Upper lobe of left lung (tissue), 4 donors: ENCODE results near the gene DYNLL1.

ENCODE experiments used
- EP300 ChIP-seq, 4 donors: sonication (generic); formaldehyde crosslinking; IDR thresholded peaks; one replicate each; pipeline ENCODE4 v1.5.1; 2017; ENCODE audit warnings: antibody characterized with exemption in 4 of 4, control low read depth in 2 of 4
- POLR2A ChIP-seq, 4 donors: fragments of 450-650 bp; IDR thresholded peaks; one replicate each; pipeline ENCODE4 v1.5.1; 2016 to 2017; ENCODE audit warnings: antibody characterized with exemption in 4 of 4, mild to moderate bottlenecking in 2 of 4
- TF ChIP-seq, protein P1 (sequence below), 6 experiments: fragments of 450-650 bp in 4 of 6; fragments of 200-600 bp in 2 of 6; sonication (generic) in 2 of 6; IDR thresholded peaks; one replicate each; pipeline ENCODE4 v1.5.1; 2016 to 2019; ENCODE audit warnings: antibody characterized with exemption in 6 of 6

DNA sequence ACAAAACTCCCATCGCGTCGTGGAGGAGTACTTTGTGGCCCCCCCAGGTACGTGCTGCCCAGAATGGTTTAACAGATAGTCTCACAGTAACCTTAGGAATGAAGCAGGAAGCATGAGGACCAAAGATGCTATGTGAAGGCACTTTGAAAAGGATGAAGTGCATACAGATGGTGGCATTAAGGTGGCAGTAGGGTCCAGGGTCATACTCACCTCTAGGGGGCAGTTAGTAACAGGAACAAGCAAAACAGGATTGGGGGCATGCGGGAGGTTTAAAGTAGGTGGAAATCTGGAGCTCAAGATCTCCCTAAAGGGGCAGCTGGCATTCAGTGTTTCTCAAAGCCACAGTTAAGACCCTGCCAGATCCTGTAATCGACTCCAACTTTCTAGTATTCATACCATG, 38.8 kb upstream of the DYNLL1 start:
- TF ChIP-seq POLR2A (IDR thresholded peaks at IDR 0.05) (no peak), EP300 (IDR thresholded peaks at IDR 0.05) (no peak)
- TF ChIP-seq, protein P1, sequence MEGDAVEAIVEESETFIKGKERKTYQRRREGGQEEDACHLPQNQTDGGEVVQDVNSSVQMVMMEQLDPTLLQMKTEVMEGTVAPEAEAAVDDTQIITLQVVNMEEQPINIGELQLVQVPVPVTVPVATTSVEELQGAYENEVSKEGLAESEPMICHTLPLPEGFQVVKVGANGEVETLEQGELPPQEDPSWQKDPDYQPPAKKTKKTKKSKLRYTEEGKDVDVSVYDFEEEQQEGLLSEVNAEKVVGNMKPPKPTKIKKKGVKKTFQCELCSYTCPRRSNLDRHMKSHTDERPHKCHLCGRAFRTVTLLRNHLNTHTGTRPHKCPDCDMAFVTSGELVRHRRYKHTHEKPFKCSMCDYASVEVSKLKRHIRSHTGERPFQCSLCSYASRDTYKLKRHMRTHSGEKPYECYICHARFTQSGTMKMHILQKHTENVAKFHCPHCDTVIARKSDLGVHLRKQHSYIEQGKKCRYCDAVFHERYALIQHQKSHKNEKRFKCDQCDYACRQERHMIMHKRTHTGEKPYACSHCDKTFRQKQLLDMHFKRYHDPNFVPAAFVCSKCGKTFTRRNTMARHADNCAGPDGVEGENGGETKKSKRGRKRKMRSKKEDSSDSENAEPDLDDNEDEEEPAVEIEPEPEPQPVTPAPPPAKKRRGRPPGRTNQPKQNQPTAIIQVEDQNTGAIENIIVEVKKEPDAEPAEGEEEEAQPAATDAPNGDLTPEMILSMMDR (IDR thresholded peaks at IDR 0.05): no peak
